GM23338 (cell line): ENCODE data around the gene MYO18A. TPM values are rescaled to one million over a fixed set of nuclear protein-coding genes. Genes with fewer than 3 reads are reported as not detected.

ENCODE experiments used
- ATAC-seq: fragments of 200-7000 bp; cut with Tn5 transposase; 3 replicates; pipeline ENCODE4 v1.9.1; 2020
- DNase-seq: peaks from one replicate; pipeline ENCODE4 v3.0.0-alpha.2; 2015; ENCODE audit warnings: low spot score
- H2AFZ ChIP-seq: fragments of 200-600 bp; sonication (generic); 2 replicates; pipeline ENCODE4 v1.8.0; 2016; ENCODE audit warnings: antibody characterized with exemption, mild to moderate bottlenecking, moderate library complexity
- H3F3A ChIP-seq: fragments of 200-600 bp; sonication (generic); replicated peaks from 2 replicates; pipeline ENCODE4 v1.8.0; 2017; ENCODE audit warnings: antibody characterized with exemption, mixed run types, low read depth
- H3K27ac ChIP-seq: fragments of 200-600 bp; sonication (generic); 2 replicates; pipeline ENCODE4 v1.6.1; 2016; ENCODE audit warnings: low read depth
- H3K27me3 ChIP-seq: fragments of 200-600 bp; sonication (generic); 2 replicates; pipeline ENCODE4 v1.8.0; 2016; ENCODE audit warnings: mild to moderate bottlenecking, mixed run types, moderate library complexity; ENCODE audit not compliant: insufficient read depth
- H3K36me3 ChIP-seq: fragments of 200-600 bp; sonication (generic); 2 replicates; pipeline ENCODE4 v1.8.0; 2016; ENCODE audit warnings: mild to moderate bottlenecking; ENCODE audit not compliant: insufficient read depth
- H3K4me1 ChIP-seq: fragments of 200-600 bp; sonication (generic); 2 replicates; pipeline ENCODE4 v1.8.0; 2016; ENCODE audit warnings: mild to moderate bottlenecking, moderate library complexity; ENCODE audit not compliant: insufficient read depth
- H3K4me2 ChIP-seq: fragments of 200-600 bp; sonication (generic); 2 replicates; pipeline ENCODE4 v1.7.1; 2017; ENCODE audit warnings: mixed run types
- H3K4me3 ChIP-seq: fragments of 200-600 bp; sonication (generic); 2 replicates; pipeline ENCODE4 v1.6.1; 2016; ENCODE audit warnings: mixed run types
- H3K79me2 ChIP-seq: fragments of 200-600 bp; sonication (generic); replicated peaks from 2 replicates; pipeline ENCODE4 v1.8.0; 2017; ENCODE audit warnings: mild to moderate bottlenecking; ENCODE audit not compliant: insufficient read depth
- H3K9me2 ChIP-seq: fragments of 200-600 bp; sonication (generic); 2 replicates; pipeline ENCODE4 v1.8.0; 2017; ENCODE audit not compliant: insufficient read depth
- H4K20me1 ChIP-seq: fragments of 200-600 bp; sonication (generic); replicated peaks from 2 replicates; pipeline ENCODE4 v1.8.0; 2017; ENCODE audit warnings: mild to moderate bottlenecking; ENCODE audit not compliant: insufficient read depth
- H3K27ac Mint-ChIP-seq: 2 replicates; pipeline ENCODE4 v1.8.0; 2020; ENCODE audit warnings: inconsistent platforms, mild to moderate bottlenecking, moderate library complexity, mixed read lengths
- H3K27me3 Mint-ChIP-seq: 3 replicates; pipeline ENCODE4 v1.8.0; 2022; ENCODE audit warnings: low read depth, mild to moderate bottlenecking, moderate library complexity, mixed read lengths, inconsistent platforms; ENCODE audit not compliant: insufficient read depth, poor library complexity
- H3K36me3 Mint-ChIP-seq: 3 replicates; pipeline ENCODE4 v1.8.0; 2021; ENCODE audit warnings: low read depth, mild to moderate bottlenecking, inconsistent platforms, moderate library complexity, mixed read lengths
- H3K4me1 Mint-ChIP-seq: 3 replicates; pipeline ENCODE4 v1.8.0; 2020; ENCODE audit warnings: mild to moderate bottlenecking, inconsistent platforms, mixed read lengths
- H3K4me3 Mint-ChIP-seq: 3 replicates; pipeline ENCODE4 v1.8.0; 2021; ENCODE audit warnings: moderate library complexity, mild to moderate bottlenecking, inconsistent platforms, mixed read lengths
- H3K9me3 Mint-ChIP-seq: 3 replicates; pipeline ENCODE4 v1.8.0; 2020; ENCODE audit warnings: moderate library complexity, mild to moderate bottlenecking, inconsistent platforms, mixed read lengths
- CREB1 ChIP-seq: fragments of 250-450 bp; sonication (Bioruptor Pico); IDR thresholded peaks from 2 replicates; pipeline ENCODE4 v1.5.0; 2020; ENCODE audit warnings: low read depth, mild to moderate bottlenecking, moderate library complexity
- EZH2 ChIP-seq: fragments of 200-600 bp; sonication (generic); IDR thresholded peaks from one replicate; pipeline ENCODE4 v1.8.0; 2017; ENCODE audit warnings: antibody characterized with exemption, mild to moderate bottlenecking, low read depth; ENCODE audit not compliant: unreplicated experiment
- EZH2phosphoT487 ChIP-seq: fragments of 200-600 bp; sonication (generic); IDR thresholded peaks from one replicate; pipeline ENCODE4 v1.8.1; 2018; ENCODE audit warnings: antibody characterized with exemption; ENCODE audit not compliant: unreplicated experiment
- JUNB ChIP-seq: IDR thresholded peaks from one replicate; pipeline ENCODE4 v1.6.1; 2016; ENCODE audit warnings: antibody characterized with exemption; ENCODE audit not compliant: unreplicated experiment
- NANOG ChIP-seq: IDR thresholded peaks from 2 replicates; pipeline ENCODE4 v1.6.1; 2016; ENCODE audit warnings: antibody characterized with exemption, borderline replicate concordance
- POLR2AphosphoS5 ChIP-seq: IDR thresholded peaks from 2 replicates; pipeline ENCODE4 v1.6.1; 2016; ENCODE audit warnings: antibody characterized with exemption, low read depth
- REST ChIP-seq: IDR thresholded peaks from one replicate; pipeline ENCODE4 v1.6.1; 2018; ENCODE audit warnings: antibody characterized with exemption; ENCODE audit not compliant: unreplicated experiment
- STAT1 ChIP-seq: IDR thresholded peaks from one replicate; pipeline ENCODE4 v1.6.1; 2016; ENCODE audit warnings: antibody characterized with exemption; ENCODE audit not compliant: unreplicated experiment
- ZNF114 ChIP-seq: fragments of 250-450 bp; sonication (Bioruptor Pico); IDR thresholded peaks from 2 replicates; pipeline ENCODE4 v1.5.0; 2020; ENCODE audit warnings: mild to moderate bottlenecking, moderate library complexity
- ZNF331 ChIP-seq: fragments of 250-450 bp; sonication (Bioruptor Pico); IDR thresholded peaks from 2 replicates; pipeline ENCODE4 v1.5.0; 2020; ENCODE audit warnings: low read depth, mild to moderate bottlenecking, moderate library complexity
- polyA plus RNA-seq: library from polyadenylated mRNA; unstranded; fragments of >200 nt; fragmentation: Nextera tagmentation; extraction: Ambion mirVana; gene quantifications from 2 replicates; pipeline ENCODE4 v1.2.1, GENCODE V29; 2016
- total RNA-seq: library from RNA; depleted of rRNA; stranded (reverse); fragments of >200 nt; shearing (Covaris generic); gene quantifications from 2 replicates; pipeline ENCODE4 v1.2.3, GENCODE V29; 2014
- TF ChIP-seq, protein P1 (sequence below), 2 experiments: fragments of 200-600 bp in 1 of 2; sonication (generic) in 1 of 2; conservative IDR thresholded peaks; 2 replicates each; pipeline versions ENCODE4 v1.5.1 to v1.6.1; 2016 to 2017; ENCODE audit warnings: antibody characterized with exemption in 2 of 2, low read depth in 2 of 2, mild to moderate bottlenecking in 2 of 2, moderate library complexity in 1 of 2
- TF ChIP-seq, protein P2 (sequence below): IDR thresholded peaks from 2 replicates; pipeline ENCODE4 v1.6.1; 2016; ENCODE audit warnings: antibody characterized with exemption

Gene MYO18A
- total and polyA plus RNA-seq, 2 experiments from 2014 or later = 18.3 to 37.5 TPM

GRCh38 chr17:29099527-29099926 is 80.7 kb downstream of the MYO18A start:
- no peaks in the 10 kb centered on the region for H3K27me3 ChIP-seq
- H3K4me1 Mint-ChIP-seq = peaks cover 26% of the 10 kb centered on the region
- no peak overlapping the region for H3K4me3 ChIP-seq
- peak overlapping the region; percentile 14; the same call in 1 of the 2 replicates for H3K27ac Mint-ChIP-seq
- H3K4me1 ChIP-seq = no peaks in the 10 kb centered on the region
- peaks cover 5% of the 10 kb centered on the region; the same call in 1 of the 2 replicates for H3K36me3 ChIP-seq
- TF ChIP-seq JUNB = no peak
- TF ChIP-seq ZNF331 (CRISPR knock-in tag) = no peak
- TF ChIP-seq NANOG = no peak
- no peak for TF ChIP-seq REST
- TF ChIP-seq, protein P1, sequence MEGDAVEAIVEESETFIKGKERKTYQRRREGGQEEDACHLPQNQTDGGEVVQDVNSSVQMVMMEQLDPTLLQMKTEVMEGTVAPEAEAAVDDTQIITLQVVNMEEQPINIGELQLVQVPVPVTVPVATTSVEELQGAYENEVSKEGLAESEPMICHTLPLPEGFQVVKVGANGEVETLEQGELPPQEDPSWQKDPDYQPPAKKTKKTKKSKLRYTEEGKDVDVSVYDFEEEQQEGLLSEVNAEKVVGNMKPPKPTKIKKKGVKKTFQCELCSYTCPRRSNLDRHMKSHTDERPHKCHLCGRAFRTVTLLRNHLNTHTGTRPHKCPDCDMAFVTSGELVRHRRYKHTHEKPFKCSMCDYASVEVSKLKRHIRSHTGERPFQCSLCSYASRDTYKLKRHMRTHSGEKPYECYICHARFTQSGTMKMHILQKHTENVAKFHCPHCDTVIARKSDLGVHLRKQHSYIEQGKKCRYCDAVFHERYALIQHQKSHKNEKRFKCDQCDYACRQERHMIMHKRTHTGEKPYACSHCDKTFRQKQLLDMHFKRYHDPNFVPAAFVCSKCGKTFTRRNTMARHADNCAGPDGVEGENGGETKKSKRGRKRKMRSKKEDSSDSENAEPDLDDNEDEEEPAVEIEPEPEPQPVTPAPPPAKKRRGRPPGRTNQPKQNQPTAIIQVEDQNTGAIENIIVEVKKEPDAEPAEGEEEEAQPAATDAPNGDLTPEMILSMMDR (conservative IDR thresholded peaks at IDR 0.05; ENCODE audit: low read depth in 2 of 2) = no peak
- no peak for TF ChIP-seq EZH2
- no peak for TF ChIP-seq ZNF114
- no peak for TF ChIP-seq STAT1
- TF ChIP-seq POLR2AphosphoS5 = no peak
- no peak for TF ChIP-seq CREB1 (CRISPR knock-in tag)
- no peak for TF ChIP-seq EZH2phosphoT487
- TF ChIP-seq, protein P2, sequence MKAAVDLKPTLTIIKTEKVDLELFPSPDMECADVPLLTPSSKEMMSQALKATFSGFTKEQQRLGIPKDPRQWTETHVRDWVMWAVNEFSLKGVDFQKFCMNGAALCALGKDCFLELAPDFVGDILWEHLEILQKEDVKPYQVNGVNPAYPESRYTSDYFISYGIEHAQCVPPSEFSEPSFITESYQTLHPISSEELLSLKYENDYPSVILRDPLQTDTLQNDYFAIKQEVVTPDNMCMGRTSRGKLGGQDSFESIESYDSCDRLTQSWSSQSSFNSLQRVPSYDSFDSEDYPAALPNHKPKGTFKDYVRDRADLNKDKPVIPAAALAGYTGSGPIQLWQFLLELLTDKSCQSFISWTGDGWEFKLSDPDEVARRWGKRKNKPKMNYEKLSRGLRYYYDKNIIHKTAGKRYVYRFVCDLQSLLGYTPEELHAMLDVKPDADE = no peak
- H3K4me2 ChIP-seq = no peak overlapping the region
- no peak overlapping the region for H2AFZ ChIP-seq
- no peak for DNase-seq
- H4K20me1 ChIP-seq = no peaks in the 10 kb centered on the region
- no peaks in the 10 kb centered on the region for H3K9me3 Mint-ChIP-seq
- no peak for ATAC-seq
- no peaks in the 10 kb centered on the region for H3K79me2 ChIP-seq
- H3K36me3 Mint-ChIP-seq = peaks cover 35% of the 10 kb centered on the region
- no peak overlapping the region for H3K27ac ChIP-seq
- H3F3A ChIP-seq = no peaks in the 10 kb centered on the region
- H3K27me3 Mint-ChIP-seq = peaks cover 10% of the 10 kb centered on the region
- H3K9me2 ChIP-seq = no peaks in the 10 kb centered on the region
- no peak overlapping the region for H3K4me3 Mint-ChIP-seq
